GM19468 (cell line): Measurements from ENCODE around the gene PTPN13.

Experiments used
- ATAC-seq: cut with Tn5 transposase; IDR thresholded peaks from one replicate; pipeline ENCODE4 v1.9.1; 2021; ENCODE audit warnings: mild to moderate bottlenecking, moderate library complexity, moderate number of reproducible peaks; ENCODE audit not compliant: unreplicated experiment; ENCODE audit errors: extremely low read depth

The PTPN13 gene

DNA sequence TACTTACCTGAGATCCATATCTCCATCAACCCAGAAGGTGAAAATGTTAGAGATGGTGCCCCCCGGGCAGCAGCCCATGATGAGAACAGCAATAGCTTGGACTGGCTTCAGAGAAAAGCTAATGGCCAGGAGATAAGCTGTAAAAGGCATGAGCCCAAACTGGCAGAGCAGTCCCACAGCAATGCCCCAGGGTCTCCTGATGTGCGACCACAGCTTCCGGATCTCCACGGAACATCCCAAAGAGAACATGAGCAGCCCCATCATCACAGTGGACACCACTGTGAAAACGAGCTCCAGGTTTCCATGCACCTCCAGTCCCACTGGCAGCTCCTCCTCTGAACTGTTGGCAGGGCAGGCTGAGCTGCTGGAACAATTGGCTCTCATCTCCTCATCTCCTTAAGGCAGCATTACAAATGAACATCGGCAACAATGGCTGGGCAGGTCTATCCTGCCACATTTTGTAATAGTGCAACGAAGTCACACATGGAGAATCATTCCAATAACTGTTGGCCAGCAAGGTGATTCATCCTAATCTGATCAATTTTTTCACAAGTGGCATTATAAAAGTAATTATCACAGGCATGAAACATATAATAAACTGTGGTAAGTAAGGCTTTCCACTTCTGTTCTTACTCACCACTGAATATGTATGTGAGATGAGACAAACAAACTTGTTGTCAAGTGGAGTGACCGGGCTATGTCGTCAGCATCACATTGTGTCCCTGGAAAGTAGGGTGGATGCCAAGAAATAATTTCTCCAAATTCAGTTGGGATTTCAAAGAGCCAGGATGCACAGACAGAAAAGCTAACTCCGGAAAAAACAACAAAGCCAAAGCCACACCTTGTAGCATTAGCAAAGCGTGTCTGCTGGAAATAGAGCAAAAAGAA is 254.9 kb downstream of the PTPN13 start, which contains the start of gene SLC10A6:
TSS of gene SLC10A6 (minus strand) at position 653 of the 888 bp plus-strand sequence. CDS start at position 384, 269 bp downstream.
- no peak for ATAC-seq

GRCh38 chr4:86853209-86853608 is 259.1 kb downstream of the PTPN13 start:
- no peak for ATAC-seq

DNA sequence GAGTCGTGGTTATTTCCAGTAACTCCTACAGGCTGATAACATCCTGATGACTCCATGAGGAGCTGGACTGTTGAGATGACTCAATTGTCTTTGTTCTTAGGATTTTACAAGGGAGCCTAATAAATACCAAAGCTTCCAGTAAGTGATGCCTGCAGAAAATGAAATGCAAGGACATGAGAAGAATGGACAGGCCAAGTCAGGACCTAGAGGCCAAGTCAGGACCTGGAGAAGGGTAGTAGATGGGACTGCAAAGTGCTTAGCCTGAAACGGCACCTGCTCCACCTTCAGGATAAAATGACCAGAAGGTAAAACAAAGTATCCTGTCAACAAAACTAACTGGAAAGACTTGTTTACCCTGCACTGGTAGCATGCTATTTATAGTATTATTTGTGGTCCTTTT is 261.5 kb downstream of the PTPN13 start:
- ATAC-seq, result no peak

DNA sequence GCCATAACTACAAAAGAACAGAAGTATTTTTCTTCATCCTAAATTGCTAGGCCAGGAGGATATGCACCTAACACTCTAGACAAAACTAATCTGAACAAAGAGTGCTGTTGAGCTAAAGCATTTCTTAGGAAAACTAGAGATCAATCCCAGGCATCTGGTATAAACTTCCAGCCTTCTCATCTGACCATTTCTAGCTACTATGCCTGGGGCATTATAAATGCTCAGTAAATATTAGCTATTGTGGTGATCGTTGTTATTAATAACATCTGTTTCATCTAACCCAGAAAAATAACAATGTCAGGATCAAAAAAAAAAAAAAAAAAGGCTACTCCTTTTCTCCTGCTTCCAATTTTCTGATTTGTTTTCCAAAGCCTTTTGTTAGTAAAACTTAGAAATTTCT is 262.8 kb downstream of the PTPN13 start:
- ATAC-seq, result no peak

GRCh38 chr4:86857341-86858052 is 263.4 kb downstream of the PTPN13 start:
- no peak for ATAC-seq
